Liver (tissue), 3 donors: ENCODE measurements around the gene ZMYM4.

Experiments used
- JUND ChIP-seq, 2 donors: IDR thresholded peaks; 2 replicates each; pipeline ENCODE4 v1.6.1; 2016; ENCODE audit warnings: antibody characterized with exemption in 2 of 2
- RXRA ChIP-seq, 2 donors: IDR thresholded peaks; 2 replicates each; pipeline ENCODE4 v1.6.1; 2017 to 2018; ENCODE audit warnings: antibody characterized with exemption in 2 of 2, mild to moderate bottlenecking in 1 of 2
- TF ChIP-seq, protein P1 (sequence below): fragments of 150-350 bp; IDR thresholded peaks from 2 replicates; pipeline ENCODE4 v1.5.1; 2017; ENCODE audit warnings: improper control_type of control experiment, low read depth, low read length; ENCODE audit not compliant: missing input control
- donor health status: healthy.
- donor health status: healthy.

DNA sequence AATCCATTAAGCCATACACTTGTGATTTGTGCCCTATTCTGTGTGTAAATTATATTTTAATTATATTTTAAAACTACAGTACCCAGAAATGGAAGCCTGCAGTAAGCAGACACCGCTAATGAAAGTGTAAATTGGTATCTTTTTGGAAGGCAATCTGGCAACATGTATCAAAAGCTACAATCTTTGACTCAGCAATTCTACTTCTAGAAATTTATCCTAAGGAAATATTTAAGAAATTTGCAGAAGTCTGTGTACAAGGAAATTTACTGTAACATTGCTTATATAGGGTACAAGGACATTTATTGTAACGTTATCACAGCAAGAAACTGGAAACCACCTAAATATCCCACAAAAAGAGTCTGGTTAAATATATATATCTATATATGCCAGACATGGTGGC is 14.6 kb upstream of the ZMYM4 start:
- no peak for TF ChIP-seq JUND (IDR thresholded peaks at IDR 0.05)
- TF ChIP-seq, protein P1, sequence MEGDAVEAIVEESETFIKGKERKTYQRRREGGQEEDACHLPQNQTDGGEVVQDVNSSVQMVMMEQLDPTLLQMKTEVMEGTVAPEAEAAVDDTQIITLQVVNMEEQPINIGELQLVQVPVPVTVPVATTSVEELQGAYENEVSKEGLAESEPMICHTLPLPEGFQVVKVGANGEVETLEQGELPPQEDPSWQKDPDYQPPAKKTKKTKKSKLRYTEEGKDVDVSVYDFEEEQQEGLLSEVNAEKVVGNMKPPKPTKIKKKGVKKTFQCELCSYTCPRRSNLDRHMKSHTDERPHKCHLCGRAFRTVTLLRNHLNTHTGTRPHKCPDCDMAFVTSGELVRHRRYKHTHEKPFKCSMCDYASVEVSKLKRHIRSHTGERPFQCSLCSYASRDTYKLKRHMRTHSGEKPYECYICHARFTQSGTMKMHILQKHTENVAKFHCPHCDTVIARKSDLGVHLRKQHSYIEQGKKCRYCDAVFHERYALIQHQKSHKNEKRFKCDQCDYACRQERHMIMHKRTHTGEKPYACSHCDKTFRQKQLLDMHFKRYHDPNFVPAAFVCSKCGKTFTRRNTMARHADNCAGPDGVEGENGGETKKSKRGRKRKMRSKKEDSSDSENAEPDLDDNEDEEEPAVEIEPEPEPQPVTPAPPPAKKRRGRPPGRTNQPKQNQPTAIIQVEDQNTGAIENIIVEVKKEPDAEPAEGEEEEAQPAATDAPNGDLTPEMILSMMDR = no peak
- TF ChIP-seq RXRA (IDR thresholded peaks at IDR 0.05) = no peak
